Mesenchymal stem cell (in vitro differentiated cells and primary cell): ENCODE results near the gene CRISPLD2.
A peak's percentile ranks its signal among the peaks of the same experiment; 100 is the strongest.

Experiments
- DNase-seq: peaks from one replicate; pipeline ENCODE4 v3.0.0-alpha.2; 2013
- H2AFZ ChIP-seq: one replicate; pipeline ENCODE4 v1.6.1; 2013; ENCODE audit warnings: low read depth, mild to moderate bottlenecking, control low read depth, inconsistent platforms, low read length, moderate library complexity
- H2AK5ac ChIP-seq: 2 replicates; pipeline ENCODE4 v1.6.1; 2013; ENCODE audit warnings: low read length, moderate library complexity, mild to moderate bottlenecking, inconsistent platforms; ENCODE audit not compliant: severe bottlenecking
- H2BK120ac ChIP-seq: one replicate; pipeline ENCODE4 v1.6.1; 2013; ENCODE audit warnings: low read depth, mild to moderate bottlenecking, inconsistent platforms, low read length, moderate library complexity
- H2BK12ac ChIP-seq, 2 experiments: one replicate each; pipeline ENCODE4 v1.6.1; 2013; ENCODE audit warnings: inconsistent platforms in 2 of 2, low read length in 2 of 2, mild to moderate bottlenecking in 2 of 2, moderate library complexity in 2 of 2, control low read depth in 1 of 2
- H2BK15ac ChIP-seq: one replicate; pipeline ENCODE4 v1.6.1; 2013; ENCODE audit warnings: mild to moderate bottlenecking, low read depth, inconsistent platforms; ENCODE audit not compliant: poor library complexity, severe bottlenecking
- H2BK5ac ChIP-seq: 2 replicates; pipeline ENCODE4 v1.6.1; 2013; ENCODE audit warnings: low read depth, mild to moderate bottlenecking, low read length, control low read depth, inconsistent platforms; ENCODE audit not compliant: poor library complexity, severe bottlenecking
- H3K14ac ChIP-seq, 2 experiments: one replicate each; pipeline ENCODE4 v1.6.1; 2013; ENCODE audit warnings: inconsistent platforms in 2 of 2, low read length in 2 of 2, control low read depth in 1 of 2, mild to moderate bottlenecking in 1 of 2, moderate library complexity in 1 of 2
- H3K18ac ChIP-seq, 2 experiments: one replicate each; pipeline ENCODE4 v1.6.1; 2013; ENCODE audit warnings: inconsistent platforms in 2 of 2, low read length in 2 of 2, control low read depth in 1 of 2, low read depth in 1 of 2, mild to moderate bottlenecking in 1 of 2
- H3K23ac ChIP-seq, 2 experiments: one replicate each; pipeline ENCODE4 v1.6.1; 2013; ENCODE audit warnings: inconsistent platforms in 2 of 2, low read length in 2 of 2, mild to moderate bottlenecking in 2 of 2, moderate library complexity in 2 of 2, control low read depth in 1 of 2
- H3K27ac ChIP-seq: 2 replicates; pipeline ENCODE4 v1.5.1; 2013; ENCODE audit warnings: mild to moderate bottlenecking, moderate library complexity, low read length, control low read depth, inconsistent platforms; ENCODE audit not compliant: poor library complexity, severe bottlenecking
- H3K27me3 ChIP-seq, 2 experiments: 2 replicates each; pipeline versions ENCODE4 v1.6.1 to v1.7.0; 2013; ENCODE audit warnings: low read length in 2 of 2, mild to moderate bottlenecking in 2 of 2, moderate library complexity in 2 of 2, control low read depth in 1 of 2, inconsistent platforms in 1 of 2; ENCODE audit not compliant: control insufficient read depth in 1 of 2, insufficient read depth in 1 of 2
- H3K36me3 ChIP-seq, 2 experiments: 2 replicates each; pipeline versions ENCODE4 v1.6.1 to v1.7.0; 2013; ENCODE audit warnings: low read length in 2 of 2, control low read depth in 1 of 2, inconsistent platforms in 1 of 2, low read depth in 1 of 2, mild to moderate bottlenecking in 1 of 2; ENCODE audit not compliant: insufficient read depth in 2 of 2, control insufficient read depth in 1 of 2
- H3K4ac ChIP-seq, 2 experiments: one replicate each; pipeline ENCODE4 v1.6.1; 2013; ENCODE audit warnings: inconsistent platforms in 2 of 2, low read length in 2 of 2, mild to moderate bottlenecking in 2 of 2, moderate library complexity in 2 of 2, control low read depth in 1 of 2, low read depth in 1 of 2
- H3K4me1 ChIP-seq: 2 replicates; pipeline ENCODE4 v1.6.1; 2013; ENCODE audit warnings: low read depth, low read length, control low read depth; ENCODE audit not compliant: control insufficient read depth, insufficient read depth
- H3K4me2 ChIP-seq: 2 replicates; pipeline ENCODE4 v1.6.1; 2013; ENCODE audit warnings: low read length, mild to moderate bottlenecking, inconsistent platforms; ENCODE audit not compliant: poor library complexity, severe bottlenecking
- H3K4me3 ChIP-seq, 2 experiments: 2 replicates each; pipeline versions ENCODE4 v1.5.1 to v1.7.0; 2013; ENCODE audit warnings: low read length in 2 of 2, mild to moderate bottlenecking in 2 of 2, control low read depth in 1 of 2, low read depth in 1 of 2; ENCODE audit not compliant: insufficient read depth in 1 of 2
- H3K79me1 ChIP-seq: replicated peaks from 2 replicates; pipeline ENCODE4 v1.6.1; 2013; ENCODE audit warnings: mild to moderate bottlenecking, control low read depth, low read length, inconsistent platforms; ENCODE audit not compliant: poor library complexity, severe bottlenecking
- H3K9ac ChIP-seq: 2 replicates; pipeline ENCODE4 v1.7.0; 2013; ENCODE audit warnings: mild to moderate bottlenecking, low read length, moderate library complexity
- H3K9me3 ChIP-seq: 2 replicates; pipeline ENCODE4 v1.7.0; 2013; ENCODE audit warnings: mild to moderate bottlenecking, low read length; ENCODE audit not compliant: control insufficient read depth
- H4K8ac ChIP-seq: one replicate; pipeline ENCODE4 v1.6.1; 2013; ENCODE audit warnings: inconsistent platforms, mild to moderate bottlenecking, low read length, moderate library complexity
- H4K91ac ChIP-seq: one replicate; pipeline ENCODE4 v1.6.1; 2013; ENCODE audit warnings: mild to moderate bottlenecking, low read length, inconsistent platforms
- WGBS: methylation state at CpG from one replicate; pipeline ENCODE4 v1.1.7; 2013; ENCODE audit warnings: mixed read lengths; 5-methylcytosine and 5-hydroxymethylcytosine counted together

CRISPLD2 gene

DNA sequence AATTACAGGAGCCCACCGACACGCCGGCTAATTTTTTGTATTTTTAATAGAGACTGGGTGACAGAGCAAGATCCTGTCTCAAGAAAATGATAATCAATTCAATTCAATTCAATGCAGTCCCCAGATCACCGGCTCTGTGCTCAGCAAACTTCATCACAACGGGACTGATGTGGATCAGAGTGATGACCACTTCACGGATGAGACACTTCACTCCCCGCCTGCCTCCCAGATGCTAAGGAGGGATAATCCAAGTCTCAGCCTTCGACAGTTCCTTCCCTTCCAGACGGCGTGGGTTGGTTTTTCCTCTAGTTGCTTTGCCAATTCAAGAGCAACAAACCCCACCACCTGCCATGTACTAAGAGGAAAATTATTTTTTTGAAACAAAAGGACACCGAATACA lies 97.7 kb downstream of the CRISPLD2 start:
- Histone ChIP-seq H2BK15ac (no peak overlapping the region), H3K79me1 (no peaks in the 10 kb centered on the region), H3K27me3 (peaks cover 41 to 52% of the 10 kb centered on the region in 2 experiments), H2AK5ac (no peak overlapping the region), H3K23ac (no peak overlapping the region), H3K18ac (no peak overlapping the region), H3K4me1 (peaks cover 3% of the 10 kb centered on the region), H3K14ac (no peak overlapping the region), H4K91ac (no peak overlapping the region), H2BK12ac (peak overlapping the region in 1 of 2 experiments; percentile 35), H3K4ac (no peak overlapping the region), H2BK120ac (no peak overlapping the region), H3K36me3 (no peaks in the 10 kb centered on the region), H3K27ac (no peak overlapping the region), H3K4me3 (no peak overlapping the region), H4K8ac (no peak overlapping the region), H3K4me2 (no peak overlapping the region), H2BK5ac (no peak overlapping the region), H2AFZ (no peak overlapping the region), H3K9me3 (no peaks in the 10 kb centered on the region), H3K9ac (no peak overlapping the region)
- no peak for DNase-seq
- WGBS: 93% methylated on average over 9 of the region's 11 CpGs

DNA sequence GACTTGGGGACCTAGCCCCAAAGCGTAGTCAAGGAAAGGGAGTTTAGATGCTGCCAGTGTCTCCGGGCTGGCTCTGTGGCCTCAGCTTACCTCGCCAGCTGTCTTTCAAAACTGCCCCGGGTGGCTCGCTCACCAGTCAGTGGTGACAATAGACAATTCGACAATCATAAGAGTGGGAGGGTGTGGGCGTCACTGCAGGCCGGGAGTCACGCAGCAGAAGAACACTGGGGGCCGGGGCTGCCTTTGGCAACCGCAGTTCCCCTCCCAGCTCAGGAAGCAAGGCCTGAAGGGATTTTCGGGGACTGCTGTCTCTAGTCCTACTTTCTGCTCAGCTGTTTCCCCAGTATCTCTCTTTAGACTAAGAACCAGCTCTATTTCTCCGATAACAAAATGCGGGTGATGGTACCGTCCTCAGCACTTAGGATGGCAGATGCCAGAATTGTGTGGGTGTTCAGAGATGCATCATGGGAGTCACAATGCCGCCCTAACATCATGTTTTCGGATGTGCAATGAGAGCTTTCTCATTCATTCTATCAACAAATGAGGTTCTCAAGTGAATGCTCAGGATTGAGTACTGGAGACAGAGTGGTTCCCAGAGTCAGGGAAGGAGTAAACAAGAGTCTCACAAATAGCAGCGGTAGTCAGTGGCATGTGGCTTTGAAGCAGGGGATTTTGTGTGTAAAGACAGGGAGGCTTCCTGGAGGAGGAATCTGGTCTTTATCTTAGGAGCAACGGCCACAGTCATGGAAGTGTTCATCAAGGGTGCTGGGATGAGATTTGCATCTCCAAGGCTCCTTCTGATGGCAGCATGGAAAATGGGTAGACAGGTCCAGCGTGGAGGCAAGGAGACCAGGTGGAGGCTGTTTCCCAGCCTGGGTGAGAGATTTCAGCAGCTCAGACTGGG lies 98.5 kb downstream of the CRISPLD2 start:
- H2AK5ac ChIP-seq: no peak overlapping the region
- peaks cover 41 to 47% of the 10 kb centered on the region in 2 experiments for H3K27me3 ChIP-seq
- no peak overlapping the region for H2BK120ac ChIP-seq
- no peak overlapping the region for H3K23ac ChIP-seq
- peak overlapping the region; percentile 53 for H4K91ac ChIP-seq
- peak overlapping the region in 1 of 2 experiments; percentile 27 for H3K4ac ChIP-seq
- no peak overlapping the region for H3K4me3 ChIP-seq
- peaks cover 7% of the 10 kb centered on the region for H3K4me1 ChIP-seq
- no peak overlapping the region for H4K8ac ChIP-seq
- H2BK15ac ChIP-seq: peak overlapping the region; percentile 6
- no peak overlapping the region for H3K4me2 ChIP-seq
- no peak for DNase-seq
- H3K9ac ChIP-seq: no peak overlapping the region
- H2BK5ac ChIP-seq: no peak overlapping the region
- peak overlapping the region in 1 of 2 experiments; percentile 18 for H3K18ac ChIP-seq
- no peaks in the 10 kb centered on the region for H3K36me3 ChIP-seq
- no peaks in the 10 kb centered on the region for H3K79me1 ChIP-seq
- H3K9me3 ChIP-seq: no peaks in the 10 kb centered on the region
- 93% methylated on average over 20 of the region's 20 CpGs for WGBS
- H3K14ac ChIP-seq: peak overlapping the region in 1 of 2 experiments; percentile 16
- no peak overlapping the region for H3K27ac ChIP-seq
- peak overlapping the region; percentile 49 to 66 for H2BK12ac ChIP-seq
- no peak overlapping the region for H2AFZ ChIP-seq

DNA sequence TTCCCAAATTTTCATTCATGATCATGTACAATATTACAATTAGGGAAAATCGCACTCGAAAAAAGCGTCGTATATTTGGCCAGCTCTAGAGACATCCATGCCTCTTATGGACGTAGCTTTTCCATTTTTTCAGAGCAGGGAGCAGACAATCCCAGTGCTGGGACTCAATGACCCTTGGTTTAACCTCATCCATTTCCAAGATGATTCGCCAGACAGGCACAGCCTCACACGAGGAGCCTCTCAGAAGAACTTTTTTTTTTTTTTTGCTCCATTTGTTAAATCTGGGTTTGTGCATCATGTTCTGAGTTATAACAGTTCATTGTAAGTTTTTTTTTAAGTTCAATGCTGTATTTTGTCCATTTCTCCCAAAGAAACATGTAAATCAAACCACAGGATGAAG lies 99.5 kb downstream of the CRISPLD2 start:
- no peak overlapping the region for H3K18ac ChIP-seq
- DNase-seq: peak; percentile 54
- 81% methylated on average over 5 of the region's 7 CpGs for WGBS
- H3K14ac ChIP-seq: no peak overlapping the region
- H3K9ac ChIP-seq: no peak overlapping the region
- no peak overlapping the region for H2BK12ac ChIP-seq
- H3K79me1 ChIP-seq: no peaks in the 10 kb centered on the region
- H3K27me3 ChIP-seq: peaks cover 37 to 41% of the 10 kb centered on the region in 2 experiments
- H3K23ac ChIP-seq: no peak overlapping the region
- H4K8ac ChIP-seq: no peak overlapping the region
- H2BK5ac ChIP-seq: no peak overlapping the region
- H4K91ac ChIP-seq: no peak overlapping the region
- H3K9me3 ChIP-seq: no peaks in the 10 kb centered on the region
- no peak overlapping the region for H3K4ac ChIP-seq
- H3K27ac ChIP-seq: no peak overlapping the region
- no peak overlapping the region for H2AFZ ChIP-seq
- no peak overlapping the region for H3K4me3 ChIP-seq
- peaks cover 7% of the 10 kb centered on the region for H3K4me1 ChIP-seq
- H2AK5ac ChIP-seq: no peak overlapping the region
- no peaks in the 10 kb centered on the region for H3K36me3 ChIP-seq
- no peak overlapping the region for H3K4me2 ChIP-seq
- H2BK15ac ChIP-seq: no peak overlapping the region
- H2BK120ac ChIP-seq: no peak overlapping the region

DNA sequence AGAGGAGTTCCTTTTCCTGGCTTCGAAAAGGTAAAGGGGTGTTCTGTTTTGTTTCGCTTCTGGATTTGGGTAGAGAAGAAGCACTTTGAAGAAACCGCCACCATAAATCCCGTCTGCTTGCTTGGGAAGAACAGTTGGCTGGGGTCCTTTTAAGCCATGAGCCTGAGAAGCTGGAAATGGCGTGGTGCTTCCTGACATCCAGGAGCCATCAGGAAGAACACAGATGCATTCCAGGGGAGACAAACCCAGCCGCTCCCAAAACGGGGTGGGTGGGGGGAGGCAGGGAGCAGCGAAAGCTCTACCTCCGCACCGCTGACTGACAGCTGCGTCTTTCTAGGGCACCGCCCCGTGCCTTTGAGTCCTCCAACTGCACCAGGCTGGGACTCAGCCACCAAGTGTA lies 99.9 kb downstream of the CRISPLD2 start:
- no peak overlapping the region for H3K4me2 ChIP-seq

More for the DNA sequence above, 99.9 kb downstream of the CRISPLD2 start:
- Histone ChIP-seq H2BK12ac (peak overlapping the region; percentile 72 to 73), H3K79me1 (no peaks in the 10 kb centered on the region), H2BK120ac (no peak overlapping the region), H2BK5ac (no peak overlapping the region), H3K9me3 (no peaks in the 10 kb centered on the region), H3K18ac (peak overlapping the region; percentile 71 to 85), H2AFZ (no peak overlapping the region), H3K9ac (no peak overlapping the region), H3K27ac (no peak overlapping the region), H2AK5ac (no peak overlapping the region), H4K91ac (peak overlapping the region; percentile 34), H3K27me3 (peaks cover 33 to 41% of the 10 kb centered on the region in 2 experiments), H3K14ac (peak overlapping the region in 1 of 2 experiments; percentile 69), H3K23ac (no peak overlapping the region), H3K4ac (no peak overlapping the region), H3K4me3 (no peak overlapping the region), H4K8ac (peak overlapping the region; percentile 75), H3K4me1 (peaks cover 9% of the 10 kb centered on the region), H2BK15ac (no peak overlapping the region), H3K36me3 (no peaks in the 10 kb centered on the region)
- DNase-seq: no peak
- 68% methylated on average over 13 of the region's 13 CpGs for WGBS
